HepG2 (cell line): ENCODE results near the gene CHST11. TPM values are rescaled to one million over a fixed set of nuclear protein-coding genes. Genes with fewer than 3 reads are reported as not detected.

ENCODE experiments used
- ATAC-seq: fragments of 200-7000 bp; cut with Tn5 transposase; 3 replicates; pipeline ENCODE4 v1.9.1; 2020; ENCODE audit warnings: mild to moderate bottlenecking, moderate library complexity
- BruUV-seq: library from RNA; stranded (reverse); fragments of 400-500 nt; replicated peaks from 2 replicates; lab custom pipeline; 2021; lab: Mats Ljungman, UMichigan
- CTCF ChIA-PET: fragments of 300-600 bp; formaldehyde crosslinking; extraction: SDS; loops from one replicate; lab custom pipeline; 2021; ENCODE audit warnings: low total read pairs, inconsistent platforms, low intra/inter-chr PET ratio; lab: Yijun Ruan, JAX
- POLR2A ChIA-PET: fragments of 350-600 bp; sonication (Branson Sonifier 250); formaldehyde crosslinking; loops from one replicate; lab custom pipeline; 2020; ENCODE audit warnings: antibody characterized with exemption, inconsistent platforms; lab: Yijun Ruan, JAX
- DNase-seq: peaks from one replicate; pipeline ENCODE4 v3.0.0-alpha.2; 2015; ENCODE audit warnings: low spot score
- FAIRE-seq: peaks from 3 replicates; lab custom pipeline; 2011; peaks lifted over from hg19 to GRCh38; lab: Jason Lieb, UNC
- H2AFZ ChIP-seq: one replicate; pipeline ENCODE4 v1.6.1; 2011; ENCODE audit warnings: low read length, inconsistent platforms
- H3K27ac ChIP-seq: fragments of 300-600 bp; 3 replicates; pipeline ENCODE4 v1.8.0; 2011; ENCODE audit warnings: mixed run types, mild to moderate bottlenecking, mixed read lengths, low read length, inconsistent platforms; ENCODE audit not compliant: insufficient read depth; ENCODE audit errors: extremely low read length
- H3K27me3 ChIP-seq, 2 experiments: fragments of 200-600 bp in 1 of 2; 2 replicates in 1 of 2; 3 replicates in 1 of 2; pipeline versions ENCODE4 v1.6.0 to v1.8.0; 2011; ENCODE audit warnings: low read length in 2 of 2, mild to moderate bottlenecking in 2 of 2, moderate library complexity in 2 of 2, inconsistent platforms in 1 of 2; ENCODE audit not compliant: insufficient read depth in 2 of 2, control insufficient read depth in 1 of 2
- H3K36me3 ChIP-seq, 2 experiments: fragments of 200-600 bp in 1 of 2; replicated peaks in 1 of 2; 2 replicates in 1 of 2; 3 replicates in 1 of 2; pipeline versions ENCODE4 v1.5.1 to v1.8.0; 2011; ENCODE audit warnings: low read length in 2 of 2, inconsistent platforms in 1 of 2; ENCODE audit not compliant: insufficient read depth in 2 of 2, control insufficient read depth in 1 of 2
- H3K4me1 ChIP-seq: 2 replicates; pipeline ENCODE4 v1.5.1; 2012; ENCODE audit warnings: low read length, inconsistent platforms; ENCODE audit not compliant: insufficient read depth
- H3K4me2 ChIP-seq: 2 replicates; pipeline ENCODE4 v1.6.0; 2011; ENCODE audit warnings: low read depth, low read length, inconsistent platforms
- H3K4me3 ChIP-seq, 3 experiments: fragments of 200-600 bp in 1 of 3; sonication (generic), shearing (Covaris generic) in 1 of 3; replicated peaks in 1 of 3; 2 replicates each; pipeline ENCODE4 v1.5.1; 2011 to 2016; ENCODE audit warnings: low read length in 3 of 3, inconsistent platforms in 2 of 3, low read depth in 2 of 3, mild to moderate bottlenecking in 2 of 3, control low read depth in 1 of 3, mixed read lengths in 1 of 3; ENCODE audit not compliant: insufficient read depth in 1 of 3
- H3K79me2 ChIP-seq: one replicate; pipeline ENCODE4 v1.6.1; 2011; ENCODE audit warnings: low read length, inconsistent platforms; ENCODE audit not compliant: insufficient read depth
- H3K9ac ChIP-seq: 2 replicates; pipeline ENCODE4 v1.6.0; 2011; ENCODE audit warnings: mild to moderate bottlenecking, low read depth, low read length, inconsistent platforms; ENCODE audit not compliant: insufficient read depth
- H3K9me3 ChIP-seq: 2 replicates; pipeline ENCODE4 v1.5.1; 2012; ENCODE audit warnings: mild to moderate bottlenecking, low read length
- H4K20me1 ChIP-seq: 2 replicates; pipeline ENCODE4 v1.6.0; 2011; ENCODE audit warnings: inconsistent platforms, mild to moderate bottlenecking, low read length, moderate library complexity; ENCODE audit not compliant: insufficient read depth
- ATM ChIP-seq: fragments of 450-650 bp; IDR thresholded peaks from 2 replicates; pipeline ENCODE4 v1.7.1; 2017; ENCODE audit warnings: mild to moderate bottlenecking, borderline replicate concordance
- GATAD1 ChIP-seq: IDR thresholded peaks from 2 replicates; pipeline ENCODE4 v1.6.1; 2016; ENCODE audit warnings: missing genetic modification reagents, missing compliant biosample characterization
- GATAD2A ChIP-seq: IDR thresholded peaks from 2 replicates; pipeline ENCODE4 v1.6.1; 2016
- HNRNPH1 ChIP-seq: fragments of 200-400 bp; formaldehyde crosslinking; optimal IDR thresholded peaks from 2 replicates; pipeline ENCODE3; 2017; ENCODE audit warnings: mild to moderate bottlenecking, low read depth, low read length
- NFATC3 ChIP-seq: sonication (generic); formaldehyde crosslinking; IDR thresholded peaks from 2 replicates; pipeline ENCODE4 v1.5.1; 2020; ENCODE audit warnings: mild to moderate bottlenecking, missing genetic modification reagents
- ZC3H13 ChIP-seq: sonication (generic); formaldehyde crosslinking; IDR thresholded peaks from 2 replicates; pipeline ENCODE4 v1.8.1; 2023; ENCODE audit warnings: mild to moderate bottlenecking, missing genetic modification reagents, moderate library complexity
- ZNF234 ChIP-seq: sonication (generic); formaldehyde crosslinking; conservative IDR thresholded peaks from 2 replicates; pipeline ENCODE4 v1.5.1; 2020; ENCODE audit warnings: mild to moderate bottlenecking, missing genetic modification reagents
- ZNF33B ChIP-seq: sonication (generic); formaldehyde crosslinking; IDR thresholded peaks from 2 replicates; pipeline ENCODE4 v1.5.1; 2020; ENCODE audit warnings: mild to moderate bottlenecking, missing genetic modification reagents
- ZNF44 ChIP-seq: sonication (generic); formaldehyde crosslinking; IDR thresholded peaks from 2 replicates; pipeline ENCODE4 v1.5.1; 2020; ENCODE audit warnings: mild to moderate bottlenecking, missing genetic modification reagents
- WGBS: methylation state at CpG from one replicate; pipeline ENCODE4 v1.1.6; 2017; ENCODE audit warnings: low lambda C conversion rate; 5-methylcytosine and 5-hydroxymethylcytosine counted together
- in situ Hi-C: cut with HindIII; loops from 2 replicates; pipeline ENCODE4 v1.10.0; 2017; ENCODE audit warnings: low pct_unique_long_range_greater_than_20kb; ENCODE audit not compliant: extremely low pct_ligation_motif_present
- intact Hi-C: fragments of 100-400 bp; cut with micrococcal nuclease; formaldehyde crosslinking; loops from one replicate; pipeline ENCODE4 v1.10.0; 2022; ENCODE audit not compliant: unreplicated experiment
- polyA plus RNA-seq, 8 experiments: library from polyadenylated mRNA; depleted of rRNA in 3 of 8; stranded (reverse) in 7 of 8; unstranded in 1 of 8; fragments of >200 nt; fragmentation: Illumina TruSeq in 4 of 8; extraction: Trizol in 4 of 8; gene quantifications; 2 replicates each; pipeline versions ENCODE4 v1.2.1 to v1.2.3, GENCODE V29; 2011 to 2016; ENCODE audit warnings: low read depth in 4 of 8, missing spikeins in 1 of 8, mixed read lengths in 1 of 8; ENCODE audit not compliant: insufficient read depth in 1 of 8
- total RNA-seq, 5 experiments: library from RNA; depleted of rRNA; stranded (reverse); fragments of >200 nt; fragmentation: Illumina TruSeq; extraction: Trizol; gene quantifications; 2 replicates each; pipeline ENCODE4 v1.2.3, GENCODE V29; 2016; ENCODE audit warnings: low read depth in 1 of 5
- TF ChIP-seq, protein P1 (sequence below): sonication (generic); formaldehyde crosslinking; IDR thresholded peaks from 2 replicates; pipeline ENCODE4 v1.4.0; 2020; ENCODE audit warnings: mild to moderate bottlenecking, low read depth, missing genetic modification reagents
- TF ChIP-seq, protein P2 (sequence below), 2 experiments: sonication (generic) in 1 of 2; formaldehyde crosslinking in 1 of 2; IDR thresholded peaks; 2 replicates each; pipeline versions ENCODE4 v1.4.0 to v1.6.1; 2016 to 2020; ENCODE audit warnings: borderline replicate concordance in 1 of 2, low read depth in 1 of 2, mild to moderate bottlenecking in 1 of 2, missing genetic modification reagents in 1 of 2
- TF ChIP-seq, protein P3 (sequence below): sonication (generic); formaldehyde crosslinking; IDR thresholded peaks from 2 replicates; pipeline ENCODE4 v1.4.0; 2020; ENCODE audit warnings: mild to moderate bottlenecking, missing genetic modification reagents, borderline replicate concordance

Gene CHST11
- total and polyA plus RNA-seq, 2 of the 13 experiments (the other 11 are each of a cell fraction or from before 2014, with no cell fraction given): 0.15 TPM; not detected in 1

DNA sequence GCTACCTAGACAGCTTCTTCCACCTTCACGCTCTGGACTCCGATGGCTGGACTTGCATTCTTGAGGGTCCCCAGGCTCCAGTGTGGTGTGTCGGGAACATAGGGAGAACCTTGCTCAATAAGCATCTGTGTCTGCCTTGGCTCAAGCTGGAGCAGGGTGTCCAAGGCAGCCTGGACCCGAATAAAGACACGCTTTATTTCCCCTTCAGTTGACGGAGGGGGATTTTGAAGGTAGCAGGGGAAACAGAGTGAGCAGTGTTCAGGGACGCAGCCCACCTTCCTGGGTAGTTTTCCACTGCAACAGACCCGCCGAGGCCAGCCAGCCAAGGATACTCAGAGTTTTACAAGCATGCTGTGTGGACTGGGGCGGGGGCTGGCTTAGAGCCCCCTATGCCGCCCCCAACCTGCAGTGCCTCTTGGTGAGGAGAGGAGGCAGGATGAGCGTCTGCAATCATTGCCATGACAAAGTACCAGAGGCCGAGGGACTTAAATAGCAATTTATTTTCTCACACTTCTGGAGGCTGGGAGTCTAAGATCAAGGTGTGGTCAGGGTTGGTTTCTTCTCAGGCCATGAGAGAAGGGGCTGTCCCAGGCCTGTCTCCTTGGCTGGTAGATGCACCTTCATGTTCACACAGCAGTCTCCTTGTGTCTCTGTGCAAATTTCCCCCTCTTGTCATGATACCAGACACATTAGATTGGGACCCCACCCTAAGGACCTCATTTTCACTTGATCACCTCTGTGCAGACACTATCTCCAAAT lies 201.2 kb downstream of the CHST11 start:
- Histone ChIP-seq H3K27ac (no peak overlapping the region), H3K27me3 (peaks cover 4 to 48% of the 10 kb centered on the region in 2 experiments; a peak in 4 of 5 replicates), H2AFZ (no peak overlapping the region), H3K4me1 (no peaks in the 10 kb centered on the region), H3K36me3 (no peaks in the 10 kb centered on the region), H3K9me3 (no peaks in the 10 kb centered on the region), H3K4me3 (no peak overlapping the region), H3K9ac (no peak overlapping the region), H3K79me2 (no peaks in the 10 kb centered on the region), H4K20me1 (no peaks in the 10 kb centered on the region), H3K4me2 (no peak overlapping the region)
- CTCF ChIA-PET: no interaction called here
- ATAC-seq (no peak), DNase-seq (no peak), FAIRE-seq (no peak)
- 17% methylated on average over 10 of the region's 13 CpGs for WGBS
- POLR2A ChIA-PET: no interaction called here
- in situ Hi-C loops: no loop called here
- no TSS peak for BruUV-seq
- intact Hi-C loops: no loop called here
- TF ChIP-seq GATAD2A (CRISPR knock-in tag) (no peak), HNRNPH1 (no peak), ZNF33B (no peak), NFATC3 (no peak), ZC3H13 (CRISPR knock-in tag) (no peak), ZNF234 (CRISPR knock-in tag) (no peak), GATAD1 (CRISPR knock-in tag) (no peak), ZNF44 (CRISPR knock-in tag) (no peak), ATM (no peak)
- TF ChIP-seq, protein P1, sequence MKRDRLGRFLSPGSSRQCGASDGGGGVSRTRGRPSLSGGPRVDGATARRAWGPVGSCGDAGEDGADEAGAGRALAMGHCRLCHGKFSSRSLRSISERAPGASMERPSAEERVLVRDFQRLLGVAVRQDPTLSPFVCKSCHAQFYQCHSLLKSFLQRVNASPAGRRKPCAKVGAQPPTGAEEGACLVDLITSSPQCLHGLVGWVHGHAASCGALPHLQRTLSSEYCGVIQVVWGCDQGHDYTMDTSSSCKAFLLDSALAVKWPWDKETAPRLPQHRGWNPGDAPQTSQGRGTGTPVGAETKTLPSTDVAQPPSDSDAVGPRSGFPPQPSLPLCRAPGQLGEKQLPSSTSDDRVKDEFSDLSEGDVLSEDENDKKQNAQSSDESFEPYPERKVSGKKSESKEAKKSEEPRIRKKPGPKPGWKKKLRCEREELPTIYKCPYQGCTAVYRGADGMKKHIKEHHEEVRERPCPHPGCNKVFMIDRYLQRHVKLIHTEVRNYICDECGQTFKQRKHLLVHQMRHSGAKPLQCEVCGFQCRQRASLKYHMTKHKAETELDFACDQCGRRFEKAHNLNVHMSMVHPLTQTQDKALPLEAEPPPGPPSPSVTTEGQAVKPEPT (CRISPR knock-in tag): no peak
- TF ChIP-seq, protein P2, sequence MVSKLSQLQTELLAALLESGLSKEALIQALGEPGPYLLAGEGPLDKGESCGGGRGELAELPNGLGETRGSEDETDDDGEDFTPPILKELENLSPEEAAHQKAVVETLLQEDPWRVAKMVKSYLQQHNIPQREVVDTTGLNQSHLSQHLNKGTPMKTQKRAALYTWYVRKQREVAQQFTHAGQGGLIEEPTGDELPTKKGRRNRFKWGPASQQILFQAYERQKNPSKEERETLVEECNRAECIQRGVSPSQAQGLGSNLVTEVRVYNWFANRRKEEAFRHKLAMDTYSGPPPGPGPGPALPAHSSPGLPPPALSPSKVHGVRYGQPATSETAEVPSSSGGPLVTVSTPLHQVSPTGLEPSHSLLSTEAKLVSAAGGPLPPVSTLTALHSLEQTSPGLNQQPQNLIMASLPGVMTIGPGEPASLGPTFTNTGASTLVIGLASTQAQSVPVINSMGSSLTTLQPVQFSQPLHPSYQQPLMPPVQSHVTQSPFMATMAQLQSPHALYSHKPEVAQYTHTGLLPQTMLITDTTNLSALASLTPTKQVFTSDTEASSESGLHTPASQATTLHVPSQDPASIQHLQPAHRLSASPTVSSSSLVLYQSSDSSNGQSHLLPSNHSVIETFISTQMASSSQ (IDR thresholded peaks at IDR 0.05; ENCODE audit: low read depth): no peak
- TF ChIP-seq, protein P2 (CRISPR knock-in tag; IDR thresholded peaks at IDR 0.05; ENCODE audit: borderline replicate concordance): no peak
- TF ChIP-seq, protein P3, sequence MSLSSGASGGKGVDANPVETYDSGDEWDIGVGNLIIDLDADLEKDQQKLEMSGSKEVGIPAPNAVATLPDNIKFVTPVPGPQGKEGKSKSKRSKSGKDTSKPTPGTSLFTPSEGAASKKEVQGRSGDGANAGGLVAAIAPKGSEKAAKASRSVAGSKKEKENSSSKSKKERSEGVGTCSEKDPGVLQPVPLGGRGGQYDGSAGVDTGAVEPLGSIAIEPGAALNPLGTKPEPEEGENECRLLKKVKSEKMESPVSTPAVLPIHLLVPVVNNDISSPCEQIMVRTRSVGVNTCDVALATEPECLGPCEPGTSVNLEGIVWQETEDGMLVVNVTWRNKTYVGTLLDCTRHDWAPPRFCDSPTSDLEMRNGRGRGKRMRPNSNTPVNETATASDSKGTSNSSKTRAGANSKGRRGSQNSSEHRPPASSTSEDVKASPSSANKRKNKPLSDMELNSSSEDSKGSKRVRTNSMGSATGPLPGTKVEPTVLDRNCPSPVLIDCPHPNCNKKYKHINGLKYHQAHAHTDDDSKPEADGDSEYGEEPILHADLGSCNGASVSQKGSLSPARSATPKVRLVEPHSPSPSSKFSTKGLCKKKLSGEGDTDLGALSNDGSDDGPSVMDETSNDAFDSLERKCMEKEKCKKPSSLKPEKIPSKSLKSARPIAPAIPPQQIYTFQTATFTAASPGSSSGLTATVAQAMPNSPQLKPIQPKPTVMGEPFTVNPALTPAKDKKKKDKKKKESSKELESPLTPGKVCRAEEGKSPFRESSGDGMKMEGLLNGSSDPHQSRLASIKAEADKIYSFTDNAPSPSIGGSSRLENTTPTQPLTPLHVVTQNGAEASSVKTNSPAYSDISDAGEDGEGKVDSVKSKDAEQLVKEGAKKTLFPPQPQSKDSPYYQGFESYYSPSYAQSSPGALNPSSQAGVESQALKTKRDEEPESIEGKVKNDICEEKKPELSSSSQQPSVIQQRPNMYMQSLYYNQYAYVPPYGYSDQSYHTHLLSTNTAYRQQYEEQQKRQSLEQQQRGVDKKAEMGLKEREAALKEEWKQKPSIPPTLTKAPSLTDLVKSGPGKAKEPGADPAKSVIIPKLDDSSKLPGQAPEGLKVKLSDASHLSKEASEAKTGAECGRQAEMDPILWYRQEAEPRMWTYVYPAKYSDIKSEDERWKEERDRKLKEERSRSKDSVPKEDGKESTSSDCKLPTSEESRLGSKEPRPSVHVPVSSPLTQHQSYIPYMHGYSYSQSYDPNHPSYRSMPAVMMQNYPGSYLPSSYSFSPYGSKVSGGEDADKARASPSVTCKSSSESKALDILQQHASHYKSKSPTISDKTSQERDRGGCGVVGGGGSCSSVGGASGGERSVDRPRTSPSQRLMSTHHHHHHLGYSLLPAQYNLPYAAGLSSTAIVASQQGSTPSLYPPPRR (CRISPR knock-in tag): no peak
